B cell (primary cell): Measurements from ENCODE around the gene SPP1.

Experiments used
- EZH2 ChIP-seq: IDR thresholded peaks from 2 replicates; pipeline ENCODE4 v1.6.1; 2012; ENCODE audit warnings: borderline replicate concordance, low read depth, mild to moderate bottlenecking, moderate library complexity, low read length; ENCODE audit not compliant: insufficient read depth, poor library complexity, severe bottlenecking
- TF ChIP-seq, protein P1 (sequence below): fragments of 200-600 bp; IDR thresholded peaks from one replicate; pipeline ENCODE4 v1.8.0; 2022; ENCODE audit warnings: antibody characterized with exemption, mild to moderate bottlenecking

GRCh38 chr4:87930629-87931028 is 44.9 kb upstream of the SPP1 start:
- TF ChIP-seq, protein P1, sequence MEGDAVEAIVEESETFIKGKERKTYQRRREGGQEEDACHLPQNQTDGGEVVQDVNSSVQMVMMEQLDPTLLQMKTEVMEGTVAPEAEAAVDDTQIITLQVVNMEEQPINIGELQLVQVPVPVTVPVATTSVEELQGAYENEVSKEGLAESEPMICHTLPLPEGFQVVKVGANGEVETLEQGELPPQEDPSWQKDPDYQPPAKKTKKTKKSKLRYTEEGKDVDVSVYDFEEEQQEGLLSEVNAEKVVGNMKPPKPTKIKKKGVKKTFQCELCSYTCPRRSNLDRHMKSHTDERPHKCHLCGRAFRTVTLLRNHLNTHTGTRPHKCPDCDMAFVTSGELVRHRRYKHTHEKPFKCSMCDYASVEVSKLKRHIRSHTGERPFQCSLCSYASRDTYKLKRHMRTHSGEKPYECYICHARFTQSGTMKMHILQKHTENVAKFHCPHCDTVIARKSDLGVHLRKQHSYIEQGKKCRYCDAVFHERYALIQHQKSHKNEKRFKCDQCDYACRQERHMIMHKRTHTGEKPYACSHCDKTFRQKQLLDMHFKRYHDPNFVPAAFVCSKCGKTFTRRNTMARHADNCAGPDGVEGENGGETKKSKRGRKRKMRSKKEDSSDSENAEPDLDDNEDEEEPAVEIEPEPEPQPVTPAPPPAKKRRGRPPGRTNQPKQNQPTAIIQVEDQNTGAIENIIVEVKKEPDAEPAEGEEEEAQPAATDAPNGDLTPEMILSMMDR = no peak
- TF ChIP-seq EZH2 = no peak
